AG04449 (cell line): ENCODE data around the gene FOXQ1.

Source experiments
- CTCF ChIA-PET: fragments of 350-600 bp; formaldehyde crosslinking; extraction: SDS; loops from one replicate; lab custom pipeline; 2021; ENCODE audit warnings: antibody characterized with exemption; lab: Yijun Ruan, JAX
- POLR2A ChIA-PET: fragments of 400-600, 350-600 bp; formaldehyde crosslinking; extraction: SDS; loops from one replicate; lab custom pipeline; 2020; ENCODE audit warnings: antibody characterized with exemption, inconsistent platforms; lab: Yijun Ruan, JAX
- DNase-seq: peaks from one replicate; pipeline ENCODE4 v3.0.0-alpha.2; 2010; ENCODE audit warnings: low read depth, low spot score
- H3K4me3 ChIP-seq: 2 replicates; pipeline ENCODE4 v1.5.1; 2011; ENCODE audit warnings: low read depth, mild to moderate bottlenecking, control low read depth, low read length
- CTCF ChIP-seq: IDR thresholded peaks from one replicate; pipeline ENCODE4 v1.5.1; 2011; ENCODE audit warnings: mild to moderate bottlenecking, moderate library complexity, low read length, control low read depth, inconsistent platforms; ENCODE audit not compliant: insufficient read depth; ENCODE audit errors: missing control alignments

The FOXQ1 gene

GRCh38 chr6:1337791-1338190, 25.9 kb downstream of the FOXQ1 start:
- ChIA-PET POLR2A (no interaction called here), CTCF (no interaction called here)
- no peak for DNase-seq
- no peak for TF ChIP-seq CTCF
- no peak overlapping the region for H3K4me3 ChIP-seq

- POLR2A ChIA-PET: no interaction called here
Observed at GRCh38 chr6:1346101-1346500, 34.2 kb downstream of the FOXQ1 start.

GRCh38 chr6:1346558-1347091, 34.7 kb downstream of the FOXQ1 start:
- H3K4me3 ChIP-seq: no peak overlapping the region
- no peak for TF ChIP-seq CTCF
- ChIA-PET CTCF (interaction anchor here (1.0 kb wide), 1 partner anchor 763 kb away, joined by 3 read pairs; no protein-coding TSS in a partner anchor), POLR2A (no interaction called here)
- no peak for DNase-seq

More at GRCh38 chr6:1346101-1346500, 34.2 kb downstream of the FOXQ1 start:
- no peak for TF ChIP-seq CTCF
- no peak overlapping the region for H3K4me3 ChIP-seq
- DNase-seq: no peak
- CTCF ChIA-PET: no interaction called here

GRCh38 chr6:1347161-1347560, 35.3 kb downstream of the FOXQ1 start:
- CTCF ChIA-PET: interaction anchor here (1.0 kb wide), 1 partner anchor 764 kb away, joined by 3 read pairs; no protein-coding TSS in a partner anchor

GRCh38 chr6:1348675-1349074, 36.8 kb downstream of the FOXQ1 start:
- H3K4me3 ChIP-seq: no peak overlapping the region
- no peak for TF ChIP-seq CTCF
- POLR2A ChIA-PET: no interaction called here
- no peak for DNase-seq
- CTCF ChIA-PET: no interaction called here

More at GRCh38 chr6:1347161-1347560, 35.3 kb downstream of the FOXQ1 start:
- H3K4me3 ChIP-seq: no peak overlapping the region
- no peak for TF ChIP-seq CTCF
- POLR2A ChIA-PET: no interaction called here
- DNase-seq: no peak

GRCh38 chr6:1349655-1350054, 37.8 kb downstream of the FOXQ1 start:
- H3K4me3 ChIP-seq: no peak overlapping the region
- ChIA-PET POLR2A (no interaction called here), CTCF (no interaction called here)
- no peak for TF ChIP-seq CTCF
- DNase-seq: no peak
